PC-3 (cell line): Measurements from ENCODE around the gene NOM1.

ENCODE experiments used
- EZH2 ChIP-seq: fragments of 300-600 bp; sonication (generic); IDR thresholded peaks from one replicate; pipeline ENCODE4 v1.6.1; 2017; ENCODE audit warnings: antibody characterized with exemption, mild to moderate bottlenecking, low read length; ENCODE audit not compliant: unreplicated experiment
- EZH2phosphoT487 ChIP-seq: fragments of 300-600 bp; sonication (generic); IDR thresholded peaks from 2 replicates; pipeline ENCODE4 v1.6.1; 2018; ENCODE audit warnings: mild to moderate bottlenecking, antibody characterized with exemption, low read length, borderline replicate concordance
- TF ChIP-seq, protein P1 (sequence below): fragments of 300-600 bp; sonication (generic); conservative IDR thresholded peaks from 2 replicates; pipeline ENCODE4 v1.5.1; 2017; ENCODE audit warnings: antibody characterized with exemption, low read depth, mild to moderate bottlenecking, low read length

GRCh38 chr7:157011333-157012112, 62.0 kb downstream of the NOM1 start:
- TF ChIP-seq, protein P1, sequence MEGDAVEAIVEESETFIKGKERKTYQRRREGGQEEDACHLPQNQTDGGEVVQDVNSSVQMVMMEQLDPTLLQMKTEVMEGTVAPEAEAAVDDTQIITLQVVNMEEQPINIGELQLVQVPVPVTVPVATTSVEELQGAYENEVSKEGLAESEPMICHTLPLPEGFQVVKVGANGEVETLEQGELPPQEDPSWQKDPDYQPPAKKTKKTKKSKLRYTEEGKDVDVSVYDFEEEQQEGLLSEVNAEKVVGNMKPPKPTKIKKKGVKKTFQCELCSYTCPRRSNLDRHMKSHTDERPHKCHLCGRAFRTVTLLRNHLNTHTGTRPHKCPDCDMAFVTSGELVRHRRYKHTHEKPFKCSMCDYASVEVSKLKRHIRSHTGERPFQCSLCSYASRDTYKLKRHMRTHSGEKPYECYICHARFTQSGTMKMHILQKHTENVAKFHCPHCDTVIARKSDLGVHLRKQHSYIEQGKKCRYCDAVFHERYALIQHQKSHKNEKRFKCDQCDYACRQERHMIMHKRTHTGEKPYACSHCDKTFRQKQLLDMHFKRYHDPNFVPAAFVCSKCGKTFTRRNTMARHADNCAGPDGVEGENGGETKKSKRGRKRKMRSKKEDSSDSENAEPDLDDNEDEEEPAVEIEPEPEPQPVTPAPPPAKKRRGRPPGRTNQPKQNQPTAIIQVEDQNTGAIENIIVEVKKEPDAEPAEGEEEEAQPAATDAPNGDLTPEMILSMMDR: no peak
- TF ChIP-seq EZH2phosphoT487 (no peak), EZH2 (no peak)
